Duodenal mucosa (tissue), 2 donors: ENCODE results near the gene CAPZB.

Experiments used
- H3K27ac ChIP-seq: one replicate; pipeline ENCODE4 v1.7.0; 2013; ENCODE audit warnings: low read depth, low read length
- H3K27me3 ChIP-seq, 2 donors: one replicate each; pipeline ENCODE4 v1.7.0; 2013; ENCODE audit warnings: low read length in 2 of 2, control low read depth in 1 of 2; ENCODE audit not compliant: insufficient read depth in 2 of 2, control insufficient read depth in 1 of 2
- H3K36me3 ChIP-seq, 2 donors: one replicate each; pipeline ENCODE4 v1.7.0; 2013; ENCODE audit warnings: low read length in 2 of 2, control low read depth in 1 of 2; ENCODE audit not compliant: insufficient read depth in 2 of 2, control insufficient read depth in 1 of 2
- H3K4me1 ChIP-seq, 2 donors: one replicate each; pipeline ENCODE4 v1.7.0; 2013; ENCODE audit warnings: low read length in 2 of 2, control low read depth in 1 of 2; ENCODE audit not compliant: insufficient read depth in 2 of 2, control insufficient read depth in 1 of 2
- H3K4me3 ChIP-seq, 2 donors: one replicate each; pipeline ENCODE4 v1.7.0; 2013; ENCODE audit warnings: low read length in 2 of 2, low read depth in 1 of 2
- H3K9ac ChIP-seq, 2 donors: one replicate each; pipeline ENCODE4 v1.7.0; 2013; ENCODE audit warnings: low read length in 2 of 2, low read depth in 1 of 2
- H3K9me3 ChIP-seq, 2 donors: one replicate each; pipeline ENCODE4 v1.7.0; 2013; ENCODE audit warnings: low read length in 2 of 2, control low read depth in 1 of 2; ENCODE audit not compliant: control insufficient read depth in 1 of 2

The CAPZB gene

GRCh38 chr1:19410393-19410792 is 74.9 kb downstream of the CAPZB start:
- Histone ChIP-seq H3K9me3 (no peaks in the 10 kb centered on the region), H3K36me3 (peaks cover 6 to 23% of the 10 kb centered on the region in 2 donors), H3K4me3 (no peak overlapping the region), H3K27ac (no peak overlapping the region), H3K4me1 (peaks cover 13 to 28% of the 10 kb centered on the region in 2 donors), H3K9ac (no peak overlapping the region), H3K27me3 (no peaks in the 10 kb centered on the region)

GRCh38 chr1:19409477-19410341 is 75.6 kb downstream of the CAPZB start:
- no peak overlapping the region for H3K27ac ChIP-seq
- H3K4me3 ChIP-seq = no peak overlapping the region
- H3K27me3 ChIP-seq = no peaks in the 10 kb centered on the region
- H3K36me3 ChIP-seq = peaks cover 0 to 23% of the 10 kb centered on the region in 2 donors
- peaks cover 16 to 27% of the 10 kb centered on the region in 2 donors for H3K4me1 ChIP-seq
- no peaks in the 10 kb centered on the region for H3K9me3 ChIP-seq
- H3K9ac ChIP-seq = no peak overlapping the region

- Histone ChIP-seq H3K4me3 (no peak overlapping the region), H3K36me3 (peaks cover 0 to 33% of the 10 kb centered on the region in 2 donors), H3K9ac (no peak overlapping the region), H3K27ac (no peak overlapping the region), H3K27me3 (no peaks in the 10 kb centered on the region), H3K4me1 (peaks cover 15 to 25% of the 10 kb centered on the region in 2 donors), H3K9me3 (no peaks in the 10 kb centered on the region)
These were observed 77.7 kb downstream of the CAPZB start for GRCh38 chr1:19407494-19408096.

- Histone ChIP-seq H3K36me3 (peaks cover 0 to 32% of the 10 kb centered on the region in 2 donors), H3K9me3 (no peaks in the 10 kb centered on the region), H3K4me3 (no peak overlapping the region), H3K4me1 (peaks cover 20 to 32% of the 10 kb centered on the region in 2 donors), H3K9ac (no peak overlapping the region), H3K27ac (peak overlapping the region; percentile 13), H3K27me3 (no peaks in the 10 kb centered on the region)
These were observed 78.7 kb downstream of the CAPZB start for GRCh38 chr1:19406680-19407079.

GRCh38 chr1:19405761-19406487 is 79.4 kb downstream of the CAPZB start:
- Histone ChIP-seq H3K9me3 (no peaks in the 10 kb centered on the region), H3K4me3 (no peak overlapping the region), H3K27ac (peak overlapping the region; percentile 13), H3K9ac (no peak overlapping the region), H3K36me3 (peaks cover 0 to 26% of the 10 kb centered on the region in 2 donors), H3K27me3 (no peaks in the 10 kb centered on the region), H3K4me1 (peaks cover 22 to 32% of the 10 kb centered on the region in 2 donors)

GRCh38 chr1:19405195-19405760 is 80.1 kb downstream of the CAPZB start:
- H3K27me3 ChIP-seq = no peaks in the 10 kb centered on the region
- H3K36me3 ChIP-seq = peaks cover 1 to 22% of the 10 kb centered on the region in 2 donors
- no peaks in the 10 kb centered on the region for H3K9me3 ChIP-seq
- H3K4me3 ChIP-seq = no peak overlapping the region
- H3K27ac ChIP-seq = no peak overlapping the region
- peaks cover 25 to 39% of the 10 kb centered on the region in 2 donors for H3K4me1 ChIP-seq
- no peak overlapping the region for H3K9ac ChIP-seq

- Histone ChIP-seq H3K9ac (no peak overlapping the region), H3K27me3 (no peaks in the 10 kb centered on the region), H3K9me3 (no peaks in the 10 kb centered on the region), H3K4me3 (no peak overlapping the region), H3K36me3 (peaks cover 4 to 22% of the 10 kb centered on the region in 2 donors), H3K27ac (no peak overlapping the region), H3K4me1 (peaks cover 26 to 43% of the 10 kb centered on the region in 2 donors)
These were observed 80.6 kb downstream of the CAPZB start for GRCh38 chr1:19404748-19405147.

GRCh38 chr1:19403256-19403655 is 82.1 kb downstream of the CAPZB start:
- no peaks in the 10 kb centered on the region for H3K27me3 ChIP-seq
- H3K36me3 ChIP-seq = peaks cover 4 to 34% of the 10 kb centered on the region in 2 donors
- H3K9me3 ChIP-seq = no peaks in the 10 kb centered on the region
- H3K4me1 ChIP-seq = peaks cover 26 to 44% of the 10 kb centered on the region in 2 donors
- H3K9ac ChIP-seq = no peak overlapping the region
- H3K4me3 ChIP-seq = no peak overlapping the region
- no peak overlapping the region for H3K27ac ChIP-seq

GRCh38 chr1:19402031-19402813 is 83.1 kb downstream of the CAPZB start:
- H3K27ac ChIP-seq = no peak overlapping the region
- H3K4me1 ChIP-seq = peaks cover 28 to 40% of the 10 kb centered on the region in 2 donors
- no peaks in the 10 kb centered on the region for H3K9me3 ChIP-seq
- peak overlapping the region in 1 of 2 donors; percentile 5 for H3K9ac ChIP-seq
- peaks cover 4 to 41% of the 10 kb centered on the region in 2 donors for H3K36me3 ChIP-seq
- H3K4me3 ChIP-seq = no peak overlapping the region
- H3K27me3 ChIP-seq = no peaks in the 10 kb centered on the region
